GM18951 (cell line): Measurements from ENCODE around the gene HSD17B11.
"Not testable (repeated sequence)": the region's sequence is repeated elsewhere in the genome, so short reads cannot be mapped to it uniquely, and the experiment has no call there.

Source experiments
- POLR2A ChIP-seq: IDR thresholded peaks from 4 replicates; pipeline ENCODE4 v1.6.1; 2011; ENCODE audit warnings: mild to moderate bottlenecking; ENCODE audit not compliant: insufficient read length, insufficient read depth; ENCODE audit errors: extremely low read depth
- in situ Hi-C: fragments of 300-500 bp; cut with MboI; formaldehyde crosslinking; loops from one replicate; pipeline ENCODE4 v1.12.0; 2022; ENCODE audit warnings: low sequenced_read_pairs, mixed read lengths, inconsistent platforms; ENCODE audit not compliant: unreplicated experiment

The HSD17B11 gene

GRCh38 chr4:87363552-87363951 is 27.4 kb downstream of the HSD17B11 start:
- in situ Hi-C loops: no loop called here
- no peak for TF ChIP-seq POLR2A

- in situ Hi-C loops: no loop called here
- no peak for TF ChIP-seq POLR2A
These were observed 30.6 kb downstream of the HSD17B11 start for GRCh38 chr4:87360338-87360935.

- no peak for TF ChIP-seq POLR2A
- in situ Hi-C loops: no loop called here
These were observed 31.7 kb downstream of the HSD17B11 start for GRCh38 chr4:87359258-87359657.

GRCh38 chr4:87356832-87357526 is 34.0 kb downstream of the HSD17B11 start:
- TF ChIP-seq POLR2A: no peak
- in situ Hi-C loops: no loop called here

- TF ChIP-seq POLR2A: no peak
- in situ Hi-C loops: no loop called here
These were observed 36.6 kb downstream of the HSD17B11 start for GRCh38 chr4:87354168-87355102.

GRCh38 chr4:87353592-87353991 is 37.4 kb downstream of the HSD17B11 start:
- no peak for TF ChIP-seq POLR2A
- in situ Hi-C loops: no loop called here

GRCh38 chr4:87345139-87345538 is 45.8 kb downstream of the HSD17B11 start:
- TF ChIP-seq POLR2A: no peak
- in situ Hi-C loops: no loop called here

- TF ChIP-seq POLR2A: no peak
- in situ Hi-C loops: no loop called here
These were observed 48.1 kb downstream of the HSD17B11 start for GRCh38 chr4:87342872-87343271.

GRCh38 chr4:87341954-87342635 is 48.9 kb downstream of the HSD17B11 start:
- in situ Hi-C loops: not testable (repeated sequence)

GRCh38 chr4:87339440-87339839 is 51.5 kb downstream of the HSD17B11 start:
- no peak for TF ChIP-seq POLR2A
- in situ Hi-C loops: no loop called here

GRCh38 chr4:87337361-87337760 is 53.6 kb downstream of the HSD17B11 start:
- in situ Hi-C loops: no loop called here
- TF ChIP-seq POLR2A: no peak

- in situ Hi-C loops: no loop called here
- TF ChIP-seq POLR2A: no peak
These were observed 57.7 kb downstream of the HSD17B11 start for GRCh38 chr4:87333267-87333666.

- in situ Hi-C loops: no loop called here
- no peak for TF ChIP-seq POLR2A
These were observed 60.2 kb downstream of the HSD17B11 start for GRCh38 chr4:87330761-87331160.

- in situ Hi-C loops: no loop called here
- no peak for TF ChIP-seq POLR2A
These were observed 63.9 kb downstream of the HSD17B11 start for GRCh38 chr4:87327136-87327535.
